RWPE2 (cell line): ENCODE data around the gene SNCA.

Experiments
- ATAC-seq: fragments of 200-7000 bp; cut with Tn5 transposase; 3 replicates; pipeline ENCODE4 v1.9.1; 2021; ENCODE audit warnings: low read depth
- DNase-seq: peaks from one replicate; pipeline ENCODE4 v3.0.0-alpha.2; 2020; ENCODE audit warnings: low spot score
- H3K27ac ChIP-seq: fragments of 450-650 bp; 2 replicates; pipeline ENCODE4 v1.5.1; 2017; ENCODE audit warnings: mild to moderate bottlenecking; ENCODE audit not compliant: poor library complexity, severe bottlenecking
- H3K27me3 ChIP-seq: fragments of 250-450 bp; sonication (Bioruptor Pico); 2 replicates; pipeline ENCODE4 v1.5.1; 2021; ENCODE audit warnings: mild to moderate bottlenecking, moderate library complexity; ENCODE audit not compliant: insufficient read depth, poor library complexity, severe bottlenecking
- H3K36me3 ChIP-seq: fragments of 250-450 bp; sonication (Bioruptor Pico); 2 replicates; pipeline ENCODE4 v1.5.1; 2020; ENCODE audit warnings: low read depth, mild to moderate bottlenecking, moderate library complexity
- H3K4me1 ChIP-seq: fragments of 250-450 bp; sonication (Bioruptor Pico); 2 replicates; pipeline ENCODE4 v1.5.1; 2021; ENCODE audit warnings: mild to moderate bottlenecking, moderate library complexity; ENCODE audit not compliant: insufficient read depth, poor library complexity, severe bottlenecking
- H3K4me3 ChIP-seq: fragments of 250-450 bp; sonication (Bioruptor Pico); 2 replicates; pipeline ENCODE4 v1.5.1; 2021; ENCODE audit warnings: mild to moderate bottlenecking, moderate library complexity; ENCODE audit not compliant: severe bottlenecking
- H3K9me3 ChIP-seq: fragments of 250-450 bp; sonication (Bioruptor Pico); 2 replicates; pipeline ENCODE4 v1.5.1; 2021; ENCODE audit warnings: mild to moderate bottlenecking, moderate library complexity; ENCODE audit not compliant: severe bottlenecking
- TF ChIP-seq, protein P1 (sequence below): fragments of 450-650 bp; IDR thresholded peaks from one replicate; pipeline ENCODE4 v1.5.1; 2017; ENCODE audit warnings: mild to moderate bottlenecking, moderate library complexity; ENCODE audit not compliant: poor library complexity, severe bottlenecking

The SNCA gene

DNA sequence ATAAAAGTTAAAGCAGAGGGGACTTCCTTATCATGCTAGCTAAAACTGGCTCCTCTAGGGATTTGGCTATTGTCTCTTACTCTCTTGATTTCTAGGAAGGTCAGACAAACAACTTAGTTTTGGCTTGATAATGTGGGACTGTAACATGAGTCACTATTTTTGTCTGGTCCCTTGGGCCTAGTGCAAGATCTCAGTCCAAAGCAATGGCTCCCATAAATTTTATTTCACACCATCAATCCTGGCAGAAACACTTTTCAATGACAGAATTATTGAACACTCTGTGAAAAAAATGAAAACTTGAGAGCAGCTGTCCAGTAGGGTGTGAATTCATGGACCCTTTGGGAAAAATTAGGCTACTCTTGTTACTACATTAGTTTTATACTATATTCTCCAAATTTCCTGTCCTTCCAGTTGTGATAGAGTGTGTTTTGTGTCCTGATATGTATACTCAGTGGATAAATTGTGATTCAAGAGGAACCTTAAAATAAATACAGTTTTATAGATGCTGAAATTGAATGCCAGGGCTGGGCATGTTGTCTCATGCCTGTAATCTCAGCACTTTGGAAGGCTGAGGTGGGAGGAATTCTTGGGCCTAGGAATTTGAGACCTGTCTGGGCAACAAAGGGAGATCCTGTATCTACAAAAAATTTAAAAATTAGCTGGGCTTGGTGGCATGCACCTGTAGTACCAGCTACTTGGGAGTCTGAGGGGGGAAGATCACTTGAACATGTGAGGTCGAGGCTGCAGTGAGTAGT is 10.8 kb upstream of the SNCA start:
- Histone ChIP-seq H3K27ac (peak overlapping the region; percentile 75), H3K9me3 (no peaks in the 10 kb centered on the region), H3K4me3 (no peak overlapping the region), H3K4me1 (peaks cover 15% of the 10 kb centered on the region), H3K27me3 (no peaks in the 10 kb centered on the region), H3K36me3 (no peaks in the 10 kb centered on the region)
- DNase-seq (no peak), ATAC-seq (peak; percentile 94)
- TF ChIP-seq, protein P1, sequence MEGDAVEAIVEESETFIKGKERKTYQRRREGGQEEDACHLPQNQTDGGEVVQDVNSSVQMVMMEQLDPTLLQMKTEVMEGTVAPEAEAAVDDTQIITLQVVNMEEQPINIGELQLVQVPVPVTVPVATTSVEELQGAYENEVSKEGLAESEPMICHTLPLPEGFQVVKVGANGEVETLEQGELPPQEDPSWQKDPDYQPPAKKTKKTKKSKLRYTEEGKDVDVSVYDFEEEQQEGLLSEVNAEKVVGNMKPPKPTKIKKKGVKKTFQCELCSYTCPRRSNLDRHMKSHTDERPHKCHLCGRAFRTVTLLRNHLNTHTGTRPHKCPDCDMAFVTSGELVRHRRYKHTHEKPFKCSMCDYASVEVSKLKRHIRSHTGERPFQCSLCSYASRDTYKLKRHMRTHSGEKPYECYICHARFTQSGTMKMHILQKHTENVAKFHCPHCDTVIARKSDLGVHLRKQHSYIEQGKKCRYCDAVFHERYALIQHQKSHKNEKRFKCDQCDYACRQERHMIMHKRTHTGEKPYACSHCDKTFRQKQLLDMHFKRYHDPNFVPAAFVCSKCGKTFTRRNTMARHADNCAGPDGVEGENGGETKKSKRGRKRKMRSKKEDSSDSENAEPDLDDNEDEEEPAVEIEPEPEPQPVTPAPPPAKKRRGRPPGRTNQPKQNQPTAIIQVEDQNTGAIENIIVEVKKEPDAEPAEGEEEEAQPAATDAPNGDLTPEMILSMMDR = no peak

DNA sequence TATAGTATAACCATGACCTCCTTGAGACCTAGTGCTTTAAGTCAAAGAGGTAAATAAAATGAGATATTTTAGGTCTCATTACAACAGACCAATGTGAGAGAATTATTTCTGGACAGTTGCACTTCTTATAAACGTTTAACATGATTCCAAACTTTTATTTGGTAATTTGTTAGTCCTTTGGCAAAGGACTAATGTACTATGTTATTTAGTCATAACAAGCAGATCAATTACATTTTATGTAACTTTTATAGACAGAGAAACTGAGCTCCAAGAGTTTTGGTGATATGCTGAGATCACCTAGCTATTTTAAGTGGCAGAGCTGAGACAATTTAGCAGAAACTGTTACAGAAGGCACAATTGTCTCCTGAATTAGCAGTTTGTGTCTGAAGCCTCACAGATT is 2.6 kb upstream of the SNCA start:
- ATAC-seq (no peak), DNase-seq (no peak)
- no peaks in the 10 kb centered on the region for H3K9me3 ChIP-seq
- H3K4me3 ChIP-seq = no peak overlapping the region
- TF ChIP-seq, protein P1 = no peak
- H3K4me1 ChIP-seq = peaks cover 5% of the 10 kb centered on the region
- peaks cover 3% of the 10 kb centered on the region for H3K27me3 ChIP-seq
- no peak overlapping the region for H3K27ac ChIP-seq
- H3K36me3 ChIP-seq = no peaks in the 10 kb centered on the region; the same call in 1 of the 2 replicates

DNA sequence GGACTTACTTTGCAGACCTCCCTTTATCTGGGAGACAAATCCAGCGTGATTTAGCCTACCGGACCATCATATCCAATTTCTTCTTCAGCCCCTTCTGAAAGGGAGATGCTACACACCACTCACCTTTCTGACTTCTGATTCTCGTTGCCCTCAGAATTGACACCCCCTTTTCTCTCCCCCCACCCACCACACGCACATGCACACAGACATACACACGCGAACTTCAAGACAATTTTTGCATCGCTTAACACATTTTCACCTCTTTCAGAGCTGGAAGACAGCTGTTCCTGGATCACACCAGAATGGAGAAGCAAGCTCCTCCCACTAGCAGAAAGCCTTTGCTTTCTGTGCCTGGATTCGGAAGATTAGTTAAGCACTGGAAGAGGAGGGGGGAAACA is 1.0 kb upstream of the SNCA start:
- H3K36me3 ChIP-seq = peaks cover under 1% of the 10 kb centered on the region
- DNase-seq (no peak), ATAC-seq (peak; percentile 2; the same call in 1 of the 3 replicates)
- H3K4me3 ChIP-seq = peak overlapping the region; percentile 63
- H3K9me3 ChIP-seq = no peaks in the 10 kb centered on the region
- TF ChIP-seq, protein P1 = no peak
- peak overlapping the region; percentile 14 for H3K27ac ChIP-seq
- H3K27me3 ChIP-seq = peaks cover 3% of the 10 kb centered on the region
- H3K4me1 ChIP-seq = peaks cover 5% of the 10 kb centered on the region

DNA sequence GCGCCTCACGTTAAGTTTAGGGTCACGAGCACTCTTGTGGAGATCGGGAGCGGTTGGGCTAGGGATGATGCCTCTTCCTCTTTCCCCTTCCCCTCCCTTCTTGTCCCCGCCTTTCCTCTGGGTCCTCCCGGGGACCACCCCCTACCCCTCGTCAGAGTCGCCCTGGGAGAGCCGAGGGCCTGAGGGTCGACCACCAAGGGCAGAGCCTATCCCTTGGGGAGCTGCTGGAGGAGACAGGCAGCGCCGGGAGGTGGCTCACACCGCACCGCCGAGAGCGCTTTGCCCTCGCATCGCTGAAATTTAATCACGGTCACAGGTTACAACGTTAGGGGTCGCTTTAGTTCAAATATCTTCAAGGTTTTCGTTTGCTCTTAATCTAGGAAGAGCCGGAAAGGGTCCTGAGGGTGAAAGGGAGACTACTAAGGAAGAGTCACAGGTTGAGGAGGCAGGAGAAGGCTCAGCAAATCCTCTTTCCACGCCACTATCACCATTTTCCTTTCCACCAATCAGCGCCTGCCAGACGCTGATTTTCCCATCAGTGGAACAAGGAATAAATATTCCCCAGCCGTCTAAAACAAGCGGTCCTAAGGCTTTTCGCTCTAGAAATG is 528 bp upstream of the SNCA start:
- H3K27me3 ChIP-seq = peaks cover 3% of the 10 kb centered on the region
- peak; percentile 69 for ATAC-seq

More for the DNA sequence above, 528 bp upstream of the SNCA start:
- TF ChIP-seq, protein P1 = peak; percentile 41
- peaks cover 5% of the 10 kb centered on the region for H3K4me1 ChIP-seq
- H3K9me3 ChIP-seq = no peaks in the 10 kb centered on the region
- H3K36me3 ChIP-seq = peaks cover 6% of the 10 kb centered on the region
- peak overlapping the region; percentile 14 for H3K27ac ChIP-seq
- peak; percentile 56 for DNase-seq
- H3K4me3 ChIP-seq = peak overlapping the region; percentile 63
